GM19455 (cell line): Measurements from ENCODE around the gene PPP1R10.
A peak's percentile ranks its signal among the peaks of the same experiment; 100 is the strongest.

ENCODE experiments used
- ATAC-seq: cut with Tn5 transposase; IDR thresholded peaks from one replicate; pipeline ENCODE4 v1.9.1; 2021; ENCODE audit not compliant: unreplicated experiment

The PPP1R10 gene

DNA sequence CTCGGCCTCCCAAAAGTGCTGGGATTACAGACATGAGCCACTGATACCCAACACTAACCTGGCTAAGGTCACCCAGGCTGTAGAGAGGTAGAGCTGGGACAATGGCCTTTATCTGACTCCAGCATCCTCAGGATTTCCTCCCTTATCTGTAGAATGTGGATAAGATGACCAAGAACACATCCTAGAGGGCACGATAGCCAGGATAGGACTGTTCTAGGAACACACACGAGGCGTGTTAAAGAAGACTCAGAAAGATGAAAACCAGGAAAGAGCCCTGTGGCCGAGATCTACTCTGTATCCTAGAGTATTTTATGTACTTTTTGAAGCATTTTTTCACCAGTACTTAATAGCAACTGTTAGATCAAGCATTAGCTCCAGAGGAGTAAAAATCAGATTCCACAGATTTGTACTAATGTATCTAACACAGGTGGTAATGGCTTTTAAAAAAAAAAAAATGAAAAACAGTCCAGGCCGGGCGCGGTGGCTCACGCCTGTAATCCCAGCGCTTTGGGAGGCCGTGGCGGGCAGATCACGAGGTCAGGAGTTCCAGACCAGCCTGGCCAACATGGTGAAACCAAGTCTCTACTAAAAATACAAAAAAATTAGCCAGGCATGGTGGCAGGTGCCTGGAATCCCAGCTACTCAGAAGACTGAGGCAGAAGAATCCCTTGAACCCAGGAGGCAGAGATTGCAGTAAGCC is 17.3 kb downstream of the PPP1R10 start:
- ATAC-seq, result no peak

DNA sequence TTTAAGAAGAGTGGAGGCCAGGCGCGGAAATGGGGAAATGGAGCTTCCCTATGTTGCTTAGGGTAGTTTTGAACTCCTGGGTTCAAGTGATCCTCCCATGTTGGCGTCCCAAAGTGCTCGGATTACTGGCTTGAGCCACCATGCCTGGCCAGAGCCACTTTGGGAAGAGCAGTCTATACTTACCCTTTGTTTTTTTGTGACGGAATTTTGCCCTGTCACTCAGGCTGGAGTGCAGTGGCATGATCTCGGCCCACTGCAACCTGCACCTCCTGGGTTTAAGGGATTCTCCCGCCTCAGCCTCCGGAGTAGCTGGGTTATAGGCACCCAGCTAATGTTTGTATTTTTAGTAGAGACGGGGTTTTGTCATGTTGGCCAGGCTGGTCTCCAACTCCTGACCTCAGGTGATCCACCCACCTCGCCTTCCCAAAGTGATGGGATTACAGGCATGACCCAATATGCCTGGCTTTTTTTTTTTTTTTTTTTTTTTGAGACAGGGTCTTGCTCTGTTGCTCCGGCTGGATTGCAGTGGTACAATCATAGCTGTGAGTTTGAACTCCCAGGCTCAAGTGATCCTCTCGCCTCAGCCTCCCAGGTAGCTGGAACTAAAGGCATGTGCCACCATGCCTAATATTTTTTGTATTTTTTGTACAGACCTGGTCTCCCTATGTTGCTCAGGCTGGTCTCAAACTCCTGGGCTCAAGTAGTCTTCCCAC is 18.0 kb downstream of the PPP1R10 start:
- ATAC-seq, result no peak

DNA sequence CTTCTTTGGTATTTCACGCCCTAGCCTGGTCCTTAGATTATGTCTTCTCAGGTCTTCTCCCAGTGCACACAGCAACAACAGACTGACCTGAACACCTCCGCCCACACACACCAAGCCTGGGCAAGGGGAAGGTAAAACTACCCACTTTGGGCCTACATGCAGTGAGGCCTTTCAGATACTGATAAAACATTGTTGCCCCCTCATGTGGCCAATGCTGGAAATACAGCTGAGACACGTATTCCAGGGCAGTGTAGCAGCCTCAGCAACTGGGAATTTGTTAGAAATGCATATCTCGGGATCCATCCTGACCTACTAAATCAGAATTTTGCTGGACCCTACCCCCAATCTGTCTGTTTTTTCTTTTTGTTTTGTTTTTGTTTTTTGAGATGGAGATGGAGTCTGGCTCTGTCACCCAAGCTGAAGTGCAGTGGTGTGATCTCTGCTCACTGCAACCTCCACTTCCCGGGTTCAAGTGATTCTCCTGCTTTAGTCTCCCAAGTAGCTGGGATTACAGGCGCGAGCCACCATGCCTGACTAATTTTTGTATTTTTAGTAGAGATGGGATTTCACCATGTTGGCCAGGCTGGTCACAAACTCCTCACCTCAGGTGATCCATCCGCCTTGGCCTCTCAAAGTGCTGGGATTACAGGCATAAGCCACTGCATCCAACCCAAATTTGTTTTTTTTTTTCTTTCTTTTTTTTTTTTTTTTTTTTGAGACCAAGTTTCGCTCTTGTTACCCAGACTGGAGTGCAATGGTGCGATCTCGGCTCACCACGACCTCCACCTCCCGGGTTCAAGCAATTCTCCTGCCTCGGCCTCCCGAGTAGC is 19.5 kb downstream of the PPP1R10 start:
- ATAC-seq, result peak; percentile 72

DNA sequence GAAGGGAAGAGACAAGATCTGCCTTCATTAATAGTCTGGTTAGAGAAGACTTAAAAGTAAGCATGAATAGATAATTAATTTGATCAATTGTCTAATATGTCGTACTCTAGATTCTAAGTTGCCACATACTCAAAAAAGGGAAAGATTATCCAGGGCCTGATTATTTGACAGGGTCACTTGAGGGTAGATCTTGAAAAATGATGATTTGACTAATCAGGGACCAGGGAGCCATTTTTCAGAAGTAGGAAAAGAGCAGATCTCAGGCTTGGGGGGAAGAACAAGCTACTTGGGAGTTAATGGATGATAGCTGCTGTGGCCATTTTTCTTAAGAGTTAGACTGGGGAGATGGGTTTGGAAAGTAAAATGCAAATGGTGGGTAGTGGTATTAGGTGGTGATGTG is 24.8 kb downstream of the PPP1R10 start:
- ATAC-seq, result no peak

DNA sequence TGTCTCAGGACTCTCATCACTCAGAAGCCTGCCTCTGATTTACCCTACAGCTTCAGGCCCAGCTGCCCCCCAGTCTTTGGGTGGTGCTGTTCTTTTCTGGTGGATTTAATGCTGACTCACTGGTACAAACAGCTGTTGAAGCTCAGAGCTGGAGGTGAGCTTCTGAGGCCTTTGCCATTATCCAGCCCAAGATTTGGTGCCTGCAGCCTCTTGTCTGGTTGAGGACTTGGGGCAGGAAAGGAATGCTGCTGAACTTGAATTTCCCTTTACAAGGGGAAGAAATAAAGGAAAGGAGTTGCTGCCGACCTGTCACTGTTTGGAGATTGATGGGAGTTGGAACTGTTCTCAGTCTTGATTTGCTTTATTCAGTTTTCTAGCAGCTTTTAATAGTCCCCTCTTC is 26.0 kb downstream of the PPP1R10 start:
- ATAC-seq, result no peak

DNA sequence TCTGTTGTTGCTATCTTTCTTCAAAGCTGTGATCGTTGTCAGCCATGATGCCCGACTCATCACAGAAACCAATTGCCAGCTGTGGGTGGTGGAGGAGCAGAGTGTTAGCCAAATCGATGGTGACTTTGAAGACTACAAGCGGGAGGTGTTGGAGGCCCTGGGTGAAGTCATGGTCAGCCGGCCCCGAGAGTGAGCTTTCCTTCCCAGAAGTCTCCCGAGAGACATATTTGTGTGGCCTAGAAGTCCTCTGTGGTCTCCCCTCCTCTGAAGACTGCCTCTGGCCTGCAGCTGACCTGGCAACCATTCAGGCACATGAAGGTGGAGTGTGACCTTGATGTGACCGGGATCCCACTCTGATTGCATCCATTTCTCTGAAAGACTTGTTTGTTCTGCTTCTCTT is 26.5 kb downstream of the PPP1R10 start:
- ATAC-seq, result no peak

DNA sequence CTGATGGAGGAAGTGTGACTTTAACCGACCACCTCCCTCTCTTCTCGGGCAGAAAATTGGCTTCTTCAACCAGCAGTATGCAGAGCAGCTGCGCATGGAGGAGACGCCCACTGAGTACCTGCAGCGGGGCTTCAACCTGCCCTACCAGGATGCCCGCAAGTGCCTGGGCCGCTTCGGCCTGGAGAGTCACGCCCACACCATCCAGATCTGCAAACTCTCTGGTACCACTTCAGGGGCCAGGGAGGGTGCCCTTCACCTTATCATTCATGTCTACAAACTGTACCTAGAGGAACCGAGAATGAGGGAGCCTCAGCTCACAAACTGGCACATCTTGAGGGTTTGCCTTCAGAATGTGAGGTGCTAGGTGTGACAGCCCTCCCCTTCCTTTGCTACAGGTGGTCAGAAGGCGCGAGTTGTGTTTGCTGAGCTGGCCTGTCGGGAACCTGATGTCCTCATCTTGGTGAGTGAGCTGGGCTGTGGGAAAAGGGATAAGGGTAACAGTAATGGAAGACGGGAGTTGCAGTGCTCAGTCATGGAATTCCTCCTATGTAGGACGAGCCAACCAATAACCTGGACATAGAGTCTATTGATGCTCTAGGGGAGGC is 27.2 kb downstream of the PPP1R10 start:
- ATAC-seq, result no peak

DNA sequence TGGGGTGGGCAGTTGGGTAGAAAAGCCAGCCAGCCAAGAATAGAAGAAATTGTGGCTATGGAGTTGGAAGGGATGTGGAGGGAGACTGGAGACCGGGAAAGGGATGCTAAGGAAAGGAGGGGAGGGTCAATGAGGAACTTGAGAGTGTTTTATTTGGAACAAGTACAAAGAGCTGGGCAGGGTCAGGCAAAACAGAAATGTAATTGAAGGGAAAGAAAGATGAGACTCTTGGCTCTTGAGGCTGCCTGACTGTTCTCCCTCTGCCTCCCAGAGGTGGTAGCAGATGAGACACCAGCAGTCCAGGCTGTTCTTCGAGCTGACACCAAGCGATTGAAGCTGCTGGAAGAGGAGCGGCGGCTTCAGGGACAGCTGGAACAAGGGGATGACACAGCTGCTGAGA is 33.1 kb downstream of the PPP1R10 start:
- ATAC-seq, result no peak

DNA sequence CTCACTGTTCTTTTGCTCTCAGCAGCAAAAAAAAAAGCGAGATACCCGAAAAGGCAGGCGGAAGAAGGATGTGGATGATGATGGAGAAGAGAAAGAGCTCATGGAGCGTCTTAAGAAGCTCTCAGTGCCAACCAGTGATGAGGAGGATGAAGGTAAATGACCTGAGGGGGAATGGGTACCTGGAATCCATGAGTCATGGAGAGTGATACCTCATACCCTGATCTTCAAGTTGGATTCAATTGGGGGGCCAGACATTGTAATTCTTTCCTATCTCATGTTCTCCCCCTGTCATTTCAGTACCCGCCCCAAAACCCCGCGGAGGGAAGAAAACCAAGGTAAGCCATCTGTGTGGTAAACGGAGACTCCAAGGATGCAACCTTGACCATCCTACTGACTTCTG is 39.0 kb downstream of the PPP1R10 start:
- no peak for ATAC-seq

DNA sequence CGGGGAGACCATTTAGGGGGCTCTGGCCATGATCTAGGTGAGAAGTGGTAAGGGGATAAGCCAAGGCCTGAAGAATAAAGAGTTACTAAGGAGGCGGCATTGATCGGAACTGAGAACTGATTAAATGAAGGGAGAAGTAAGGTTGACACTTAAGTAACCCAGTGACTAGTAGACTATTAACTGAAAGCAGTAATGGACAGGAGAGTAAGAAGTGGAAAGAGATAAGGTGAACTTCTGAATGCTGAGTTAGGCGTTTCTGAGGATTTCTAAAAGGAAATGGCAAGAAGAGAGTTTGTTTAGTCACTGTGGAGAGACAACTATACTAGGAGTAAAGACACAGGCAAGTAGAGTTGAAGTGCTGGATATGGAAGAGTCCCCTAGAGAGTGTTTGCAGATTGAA is 43.9 kb downstream of the PPP1R10 start:
- no peak for ATAC-seq

DNA sequence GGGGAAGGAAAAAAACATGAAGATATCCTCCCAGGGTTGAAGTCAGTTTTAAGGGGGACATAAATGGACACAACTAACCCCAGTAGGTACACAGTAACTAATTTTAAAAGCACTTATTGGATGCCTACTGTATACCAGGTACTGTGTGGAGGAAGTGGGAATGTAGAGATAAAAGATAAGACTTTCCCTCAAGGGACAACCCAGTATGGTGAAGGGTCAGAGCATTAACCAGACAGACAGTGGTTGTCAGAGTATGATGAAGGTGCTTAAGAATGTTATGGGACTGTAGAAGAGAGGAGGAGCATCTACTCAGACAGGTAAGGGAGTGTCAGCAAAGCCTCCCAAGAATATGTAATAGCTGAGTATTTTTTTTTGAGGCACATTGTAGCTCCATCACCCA is 44.9 kb downstream of the PPP1R10 start:
- no peak for ATAC-seq

DNA sequence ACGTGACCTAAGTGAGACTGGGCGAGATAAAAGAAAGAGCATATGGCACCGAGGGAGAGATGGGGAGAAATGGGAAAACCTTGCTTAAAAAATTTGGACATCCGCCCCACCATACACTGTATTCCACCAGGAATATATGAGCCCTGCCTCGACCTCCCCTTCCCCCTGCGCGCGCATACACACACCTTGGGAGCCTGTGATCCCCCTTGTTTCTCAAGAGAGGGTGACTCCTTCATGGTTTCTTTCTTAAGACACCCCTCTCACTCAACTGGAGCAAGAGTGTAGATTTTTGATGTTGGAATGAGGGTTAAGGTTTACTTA is 45.3 kb downstream of the PPP1R10 start:
- no peak for ATAC-seq

DNA sequence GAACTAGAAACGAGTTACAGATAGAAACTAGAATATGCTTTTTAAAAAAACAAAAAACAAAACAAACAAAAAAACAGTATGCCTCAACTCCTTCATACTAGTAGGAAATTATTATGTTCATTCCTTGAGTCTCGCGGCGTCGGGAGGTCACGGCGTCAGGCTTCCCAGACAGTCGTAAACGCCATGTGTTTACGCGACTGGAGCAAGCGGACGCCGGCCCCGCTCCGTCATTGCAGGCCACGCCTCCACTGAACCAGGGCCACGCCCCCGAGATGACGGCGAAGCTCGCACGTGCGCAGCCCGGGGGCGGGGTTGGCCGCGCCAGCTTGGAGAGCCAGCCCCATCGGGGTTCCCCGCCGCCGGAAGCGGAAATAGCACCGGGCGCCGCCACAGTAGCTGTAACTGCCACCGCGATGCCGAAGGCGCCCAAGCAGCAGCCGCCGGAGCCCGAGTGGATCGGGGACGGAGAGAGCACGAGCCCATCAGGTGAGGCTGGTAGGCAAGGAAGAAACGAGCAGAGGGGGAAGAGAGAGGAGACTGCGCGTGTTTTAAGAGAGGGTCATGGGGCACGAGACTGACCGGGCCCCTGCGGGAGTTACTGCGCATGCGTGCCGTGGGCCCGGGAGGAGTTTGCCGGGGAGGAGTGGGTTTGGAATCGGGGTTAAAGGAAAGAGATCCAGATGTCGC is 45.8 kb downstream of the PPP1R10 start, which contains the start of gene ABCF1:
TSS of gene ABCF1 (plus strand) at position 368 of the 687 bp plus-strand sequence. CDS start at position 414, 46 bp downstream.
- peak; percentile 81 for ATAC-seq

DNA sequence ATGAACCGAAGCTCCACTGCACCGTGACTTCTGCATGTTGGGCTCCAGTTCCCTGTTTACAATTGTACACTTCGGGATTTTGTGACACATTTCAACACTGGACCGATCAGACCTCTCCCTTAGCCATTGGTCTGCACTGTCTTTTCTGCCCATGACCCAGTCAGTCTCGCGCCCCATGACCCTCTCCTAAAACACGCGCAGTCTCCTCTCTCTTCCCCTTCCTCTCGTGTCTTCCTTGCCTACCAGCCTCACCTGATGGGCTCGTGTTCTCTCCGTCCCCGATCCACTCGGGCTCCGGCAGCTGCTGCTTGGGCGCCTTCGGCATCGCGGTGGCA is 46.3 kb downstream of the PPP1R10 start:
- peak; percentile 32 for ATAC-seq

DNA sequence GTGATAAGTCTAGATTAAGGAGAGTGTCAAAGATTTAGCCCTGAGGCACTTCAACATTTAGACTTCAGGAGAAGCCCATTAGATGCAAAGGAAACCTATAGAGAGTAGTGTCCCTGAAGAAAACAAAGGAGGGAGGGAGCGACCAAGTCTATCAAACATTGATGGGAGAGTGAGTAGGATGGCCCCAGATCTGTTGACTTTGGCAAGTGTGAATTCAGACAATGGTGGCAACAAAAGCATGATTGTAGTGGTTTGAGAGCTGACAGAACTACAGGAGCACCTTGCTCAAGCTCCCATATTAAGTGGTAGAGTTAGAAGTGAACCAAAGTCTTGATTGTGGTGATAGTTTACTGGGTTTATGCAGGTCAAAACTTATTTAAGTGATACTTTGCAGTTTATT is 46.8 kb downstream of the PPP1R10 start:
- no peak for ATAC-seq

DNA sequence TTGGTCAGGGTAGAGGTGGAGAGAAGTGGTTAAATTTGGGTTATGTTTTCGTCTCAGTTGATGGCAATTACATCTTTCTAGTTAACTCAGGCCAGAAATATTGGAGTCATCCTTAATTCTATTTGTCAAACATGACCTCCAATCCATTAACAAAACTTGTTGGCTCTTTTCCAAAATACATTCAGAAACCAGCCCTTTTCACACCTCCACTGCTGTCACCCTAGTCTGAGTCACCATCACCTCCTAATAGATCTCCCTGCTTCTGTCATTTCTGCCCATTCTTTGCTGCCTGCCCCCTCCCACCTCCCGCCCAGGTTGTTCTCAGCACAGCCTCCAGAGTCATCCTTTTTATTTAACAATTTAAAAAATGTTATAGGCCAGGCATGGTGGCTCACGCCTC is 48.8 kb downstream of the PPP1R10 start:
- no peak for ATAC-seq

DNA sequence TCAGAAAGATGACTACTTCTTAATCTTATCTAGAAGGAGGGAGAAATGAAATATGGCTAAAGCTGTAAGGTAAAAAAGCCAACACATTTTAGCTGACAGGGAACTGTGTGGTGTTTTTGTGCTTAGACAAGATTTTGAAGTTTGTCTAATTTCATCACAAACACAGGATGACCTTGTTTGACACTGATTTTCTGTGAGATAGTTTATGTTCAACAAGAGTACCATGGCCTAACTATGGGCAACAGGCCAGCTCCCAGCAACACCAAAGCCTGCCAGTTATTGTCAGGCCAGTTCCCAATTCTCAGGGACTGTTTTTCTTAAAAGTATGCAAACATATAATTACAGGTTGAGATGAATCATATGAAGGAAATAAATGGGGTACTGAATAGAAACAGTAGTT is 51.3 kb downstream of the PPP1R10 start:
- ATAC-seq, result no peak

DNA sequence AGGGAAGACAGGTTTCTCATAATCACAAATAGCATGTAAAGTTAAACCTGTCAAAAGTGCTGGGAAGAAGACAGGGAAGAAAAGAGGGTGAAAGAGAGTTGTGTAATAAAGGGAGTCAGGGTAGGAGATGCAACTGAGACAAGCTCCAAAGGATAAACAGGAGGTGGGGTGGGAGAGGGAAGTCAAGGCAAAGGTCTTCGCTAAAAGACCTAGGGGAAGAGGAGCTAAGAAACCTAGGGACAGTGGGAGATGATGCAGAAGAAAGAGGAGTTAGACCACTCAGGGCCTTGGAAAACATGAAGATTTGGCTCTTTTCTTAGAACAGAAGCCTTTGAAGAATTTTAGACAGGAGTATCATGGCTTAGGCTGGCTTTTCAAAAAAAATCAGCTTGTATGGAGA is 52.9 kb downstream of the PPP1R10 start:
- no peak for ATAC-seq

DNA sequence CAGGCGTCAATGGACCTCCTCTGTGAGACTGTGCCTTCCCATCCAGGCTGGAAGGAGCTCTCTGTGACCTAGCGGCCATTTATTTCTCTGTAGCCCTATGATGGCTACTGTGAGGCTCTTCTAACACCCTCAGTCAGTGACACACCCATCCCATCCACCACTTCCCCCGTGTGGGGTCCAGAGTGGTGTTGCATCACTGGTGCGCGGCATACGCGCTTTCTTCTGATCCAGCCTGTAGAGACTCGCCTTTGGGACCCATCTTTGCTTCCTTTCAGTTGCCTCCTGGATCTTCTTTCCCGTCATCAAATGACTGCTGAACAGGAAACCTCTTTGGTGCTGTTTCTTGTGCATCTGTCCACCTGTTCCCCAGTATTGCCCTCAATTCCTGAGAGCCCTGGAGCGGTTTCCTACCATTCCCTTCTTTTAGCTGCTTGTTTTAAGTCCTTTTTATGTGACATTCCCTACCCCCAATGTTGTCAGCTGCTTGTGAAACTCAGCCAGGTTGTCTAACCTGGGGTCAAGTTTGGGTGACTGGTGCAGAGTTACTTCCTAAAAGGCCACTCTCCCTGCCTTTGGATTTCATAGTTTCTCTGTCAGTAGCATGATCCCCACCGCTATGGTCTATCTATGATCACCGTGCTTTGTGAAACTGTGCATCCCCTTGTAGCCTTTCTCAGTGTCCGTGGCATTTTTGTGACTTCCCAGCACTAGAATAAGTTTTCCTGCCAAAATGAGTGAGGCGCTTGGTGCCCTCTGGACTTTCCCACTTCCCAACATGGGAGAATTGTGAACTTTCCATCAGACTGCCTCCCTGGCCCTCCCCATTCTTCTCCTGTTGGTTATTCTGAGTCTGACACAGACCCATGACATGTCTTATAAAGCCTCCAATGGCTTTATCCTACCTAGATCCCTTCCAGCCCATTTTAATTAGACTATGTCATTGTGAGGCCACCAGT is 54.3 kb downstream of the PPP1R10 start:
- no peak for ATAC-seq

DNA sequence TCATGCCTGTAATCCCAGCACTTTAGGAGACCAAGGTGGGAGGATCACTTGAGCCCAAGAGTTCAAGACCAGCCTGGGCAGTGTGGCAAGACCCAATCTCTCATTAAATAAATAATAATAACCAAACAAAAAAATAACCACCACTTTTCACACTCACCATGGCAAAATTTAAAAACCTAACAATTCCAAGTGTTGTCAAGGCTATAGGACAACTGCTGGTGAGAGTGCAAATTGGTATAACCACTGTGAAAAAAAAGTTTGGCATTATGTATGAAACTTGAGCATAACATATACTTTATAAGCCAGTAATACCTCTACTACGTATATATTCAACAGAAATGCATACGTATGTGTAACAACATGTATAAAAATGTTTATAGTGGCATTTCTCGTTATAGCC is 56.1 kb downstream of the PPP1R10 start:
- no peak for ATAC-seq
